Iris pigment epithelial cell (primary cell): ENCODE results near the gene ZFP62.

Source experiments
- DNase-seq: peaks from one replicate; pipeline ENCODE4 v3.0.0-alpha.2; 2011; ENCODE audit warnings: low read depth

Gene ZFP62

DNA sequence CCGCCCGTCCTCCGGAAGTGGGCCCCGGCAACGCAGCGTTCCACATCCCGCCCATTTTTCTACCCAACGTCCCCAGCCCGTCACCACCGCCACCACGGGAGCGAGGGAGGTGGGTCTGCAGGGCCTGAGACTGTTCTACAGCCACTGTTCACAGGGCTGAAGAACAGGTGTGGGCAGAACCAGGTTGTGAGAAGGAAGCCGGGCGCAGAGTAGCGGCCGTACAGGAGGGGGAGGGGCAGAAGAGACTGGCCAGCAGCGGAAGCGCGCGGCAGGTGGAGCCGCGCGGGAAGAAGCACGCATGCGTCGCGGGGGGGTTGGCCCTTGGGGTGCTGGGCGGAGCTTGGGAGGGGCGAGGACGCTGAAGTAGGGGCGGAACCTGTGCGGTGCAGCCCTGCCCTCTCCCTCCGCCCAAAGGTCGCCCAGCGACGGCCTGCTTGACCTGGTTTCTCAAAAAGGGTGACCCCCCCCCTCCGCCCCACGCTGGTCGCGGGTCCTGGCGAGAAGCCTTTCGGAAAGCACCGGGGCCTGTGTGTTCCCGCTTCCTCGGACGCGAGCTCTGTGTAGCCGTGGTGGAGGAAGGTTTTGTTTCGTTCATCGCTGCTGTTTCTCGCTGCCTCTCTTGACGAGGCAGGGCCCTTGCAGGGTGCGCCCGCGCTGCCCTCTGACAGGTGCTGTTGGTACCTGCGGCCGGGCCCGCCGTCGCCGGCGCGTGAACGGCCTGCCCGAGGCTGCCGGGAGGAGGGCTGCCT is 50.7 kb downstream of the ZFP62 start:
- DNase-seq: peak; percentile 95

DNA sequence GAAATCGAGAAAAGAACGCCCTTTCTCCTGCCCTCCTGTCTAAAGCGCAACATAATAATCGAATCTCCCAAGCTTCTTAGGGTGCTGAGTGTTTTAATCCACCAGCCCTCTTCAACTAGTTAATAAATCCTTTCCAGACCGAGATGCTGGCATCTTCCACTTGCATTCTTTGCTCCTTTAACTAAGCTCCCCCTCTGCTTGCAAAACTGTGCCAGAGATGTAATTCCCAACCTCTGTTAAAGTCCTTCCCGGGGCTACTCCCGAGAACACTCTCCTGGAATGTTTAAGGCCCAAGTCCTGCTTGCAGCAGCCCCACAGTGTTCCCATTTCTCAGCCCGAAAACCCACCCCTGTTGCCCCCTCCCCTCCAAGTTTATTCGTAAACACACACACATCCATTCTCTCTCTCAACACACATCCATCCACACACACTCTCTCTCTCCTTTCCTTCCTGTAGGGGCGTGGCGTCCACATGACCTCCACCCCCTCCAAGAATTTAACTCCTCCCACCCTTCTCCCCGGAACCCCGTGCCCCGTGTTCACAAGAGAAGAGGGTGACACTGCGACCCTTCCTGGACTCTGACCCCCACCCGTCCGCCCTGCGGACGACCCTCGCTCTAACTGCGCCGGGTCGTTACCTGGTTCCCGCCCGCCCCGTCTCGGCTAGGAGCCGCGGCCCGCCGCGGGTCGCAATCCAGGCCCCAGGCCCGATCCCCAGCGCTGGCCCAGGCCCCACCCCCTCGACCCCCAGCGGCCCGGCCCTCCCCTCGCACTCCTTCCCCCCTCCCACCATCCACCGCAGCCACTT is 51.5 kb downstream of the ZFP62 start:
- DNase-seq: peak; percentile 94

- DNase-seq: no peak
Observed at GRCh38 chr5:180808461-180809000, 52.5 kb downstream of the ZFP62 start.

GRCh38 chr5:180807654-180808414 is 53.2 kb downstream of the ZFP62 start:
- DNase-seq: peak; percentile 73

DNA sequence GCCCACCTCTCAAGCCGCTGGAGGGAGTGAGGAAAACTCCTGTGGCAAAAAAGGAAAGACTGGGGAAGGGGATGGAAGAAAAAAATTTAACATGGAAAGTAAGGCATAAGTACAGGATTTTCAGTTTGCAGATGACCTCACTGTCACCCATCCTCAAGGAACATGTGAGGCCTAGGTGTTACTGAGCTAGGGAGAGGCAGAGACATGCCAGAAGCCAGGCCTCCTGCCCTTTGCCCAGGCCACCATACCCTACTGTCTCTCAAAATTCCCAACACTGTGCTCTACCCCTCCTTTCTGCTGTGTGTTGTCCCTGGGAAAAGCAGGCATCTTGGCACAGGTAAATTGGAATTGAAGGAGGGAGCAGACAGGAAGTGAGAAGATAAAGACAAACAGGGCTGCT is 54.0 kb downstream of the ZFP62 start:
- DNase-seq: no peak

DNA sequence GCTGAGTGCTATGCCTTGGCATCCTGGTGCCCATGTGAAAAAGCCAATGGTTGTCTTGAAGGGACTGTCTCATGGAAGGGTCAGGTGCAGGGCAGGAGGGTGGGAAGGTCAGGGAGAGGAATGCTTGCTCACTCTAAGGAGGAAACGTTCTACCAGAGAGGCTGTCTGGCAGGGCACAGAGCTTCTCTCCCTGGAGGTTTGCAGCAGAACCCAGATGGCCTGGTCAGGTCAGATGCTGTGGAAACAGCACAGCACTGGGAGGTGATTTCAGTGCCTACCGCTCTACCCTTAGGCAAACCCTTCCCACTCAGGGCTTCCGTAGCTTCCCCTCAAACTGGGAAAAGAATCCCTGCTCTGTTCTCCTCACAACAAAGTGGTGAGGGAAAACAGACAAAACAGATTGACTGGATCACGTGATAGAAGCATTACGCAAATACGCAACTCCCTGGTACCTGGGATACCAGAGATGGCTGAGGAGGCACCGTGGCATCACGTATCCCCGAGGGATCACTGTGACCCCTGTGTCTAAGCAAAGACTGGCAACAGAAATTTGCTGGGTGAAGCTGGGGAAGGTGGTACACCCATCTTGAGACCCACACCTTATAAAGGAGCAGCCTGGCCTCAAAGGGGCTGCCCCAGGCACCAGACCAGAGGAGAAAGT is 54.6 kb downstream of the ZFP62 start:
- DNase-seq: no peak

DNA sequence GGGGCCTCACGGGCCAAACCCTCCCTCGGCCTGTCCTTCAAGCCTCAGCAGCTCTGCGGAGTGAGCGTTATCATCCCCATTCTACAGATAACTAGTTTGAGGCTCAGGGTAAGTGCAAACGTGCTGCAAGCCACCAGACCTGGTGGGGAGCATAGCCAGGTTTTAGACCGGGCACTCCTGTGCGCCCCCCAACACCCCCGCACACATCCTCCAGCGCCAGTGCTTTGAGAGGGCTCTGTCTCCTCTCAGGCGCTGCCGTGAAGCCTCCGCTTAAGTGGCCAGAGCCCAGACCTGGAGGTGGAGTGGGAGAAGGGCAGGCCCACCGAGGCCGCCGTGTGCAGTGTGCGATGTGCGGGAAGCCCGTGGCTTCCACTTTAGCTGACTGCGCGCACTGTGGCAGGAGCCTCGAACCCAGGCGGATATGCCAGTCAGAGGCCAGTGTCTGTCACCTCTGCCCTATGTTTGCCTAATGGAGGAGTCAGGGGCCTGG is 56.9 kb downstream of the ZFP62 start:
- DNase-seq: no peak

DNA sequence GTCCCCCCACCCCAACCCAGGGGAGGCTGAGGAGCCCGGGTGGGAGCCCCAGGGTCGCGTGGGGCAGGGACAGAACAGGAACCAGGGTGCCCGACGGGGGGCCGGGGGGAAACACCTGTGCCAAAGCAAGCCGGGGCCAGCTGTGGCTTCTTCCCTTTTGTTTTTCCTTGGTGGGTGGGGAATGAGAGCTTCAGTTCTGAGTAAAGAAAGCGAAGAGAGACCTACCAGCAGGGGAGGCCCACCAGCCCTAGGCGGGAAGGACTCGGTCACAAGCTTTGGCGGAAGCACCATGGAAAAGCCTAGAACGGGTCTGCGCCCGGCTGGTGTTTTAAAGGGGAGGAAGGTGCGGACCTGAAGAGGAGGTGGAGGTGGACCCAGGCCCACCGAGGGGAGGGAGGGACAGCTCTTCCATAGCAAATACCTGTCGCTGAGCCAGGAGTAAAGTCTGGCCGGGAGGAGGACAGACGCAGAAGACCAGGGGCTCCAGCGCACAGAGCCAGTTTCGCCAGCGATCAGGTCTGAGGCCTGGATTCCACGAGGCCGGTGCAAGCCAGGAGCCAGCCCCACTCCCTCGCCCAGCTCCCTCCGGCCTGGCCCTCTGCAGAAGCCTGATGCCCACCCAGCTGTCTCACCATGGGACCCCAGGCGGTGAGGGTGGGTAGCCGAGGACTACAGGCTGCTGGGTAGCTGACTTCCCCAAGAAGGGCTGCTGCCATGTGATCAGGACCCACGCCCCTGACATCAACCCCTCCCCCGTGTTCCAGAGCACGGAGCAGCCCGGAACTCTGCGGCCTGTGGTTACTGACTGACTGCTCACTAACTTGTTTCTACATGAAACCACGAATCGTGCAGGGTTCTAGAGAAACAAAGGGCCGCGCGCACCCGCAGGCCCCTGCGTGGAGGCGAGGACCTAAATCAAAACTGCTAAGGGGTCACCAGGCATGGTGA is 57.6 kb downstream of the ZFP62 start:
- no peak for DNase-seq

GRCh38 chr5:180802325-180803180 is 58.5 kb downstream of the ZFP62 start, which contains the start of gene MGAT1:
MGAT1 (minus strand) TSS chr5:180802806; CDS start chr5:180792971, 9,835 bp downstream.
- DNase-seq: peak; percentile 84

GRCh38 chr5:180801596-180802324 is 59.3 kb downstream of the ZFP62 start:
- DNase-seq: no peak

- peak; percentile 91 for DNase-seq
Observed at GRCh38 chr5:180799902-180800801, 60.9 kb downstream of the ZFP62 start.

- no peak for DNase-seq
Observed at GRCh38 chr5:180799194-180799593, 61.9 kb downstream of the ZFP62 start.

DNA sequence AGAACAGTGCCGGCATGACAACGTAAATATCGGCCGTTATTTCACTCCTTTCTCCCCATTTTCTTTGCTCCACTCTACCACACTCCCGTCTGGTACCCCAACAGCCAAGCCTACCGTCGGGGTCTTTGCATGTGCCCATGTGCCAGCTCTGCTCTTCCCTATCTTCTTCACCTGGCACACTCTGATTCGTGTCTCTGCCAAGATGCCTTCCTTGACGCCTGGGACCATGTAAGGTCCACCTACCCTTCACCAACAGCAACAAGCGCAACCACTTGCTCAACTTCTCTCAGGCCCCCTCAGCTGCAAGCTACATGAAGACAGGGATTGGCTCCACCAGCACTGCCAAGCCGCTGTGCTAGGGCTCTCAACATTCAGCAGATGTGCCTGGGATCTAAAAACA is 62.9 kb downstream of the ZFP62 start:
- DNase-seq: no peak
